ENCODE results near the gene POLR2E. TPM values are rescaled to one million over a fixed set of nuclear protein-coding genes. Genes with fewer than 3 reads are reported as not detected.

The POLR2E gene
- total and polyA plus RNA-seq, 2 of the 13 experiments (the other 11 are each of a cell fraction or from before 2014, with no cell fraction given): 140 to 272 TPM

GRCh38 chr19:1062387-1063029, 32.7 kb downstream of the POLR2E start:
- ChIA-PET CTCF (ENCODE audit: low intra/inter-chr PET ratio, low total read pairs) (no interaction called here), POLR2A (no interaction called here)
- no peaks in the 10 kb centered on the region for H4K20me1 ChIP-seq (ENCODE audit: insufficient read depth, low read length)
- no peak overlapping the region for H3K4me2 ChIP-seq (ENCODE audit: low read depth, low read length)
- in situ Hi-C loops (cut with HindIII; ENCODE audit: extremely low pct_ligation_motif_present, low pct_unique_long_range_greater_than_20kb) (no loop called here), intact Hi-C loops (cut with micrococcal nuclease; ENCODE audit: unreplicated experiment) (no loop called here)
- H3K27ac ChIP-seq (ENCODE audit: extremely low read length, insufficient read depth, low read length): no peak overlapping the region
- no peak overlapping the region for H2AFZ ChIP-seq (ENCODE audit: low read length)
- no peaks in the 10 kb centered on the region for H3K79me2 ChIP-seq (ENCODE audit: insufficient read depth, low read length)
- peaks cover 3 to 4% of the 10 kb centered on the region in 2 experiments; a peak in 2 of 5 replicates for H3K36me3 ChIP-seq (replicated peaks in 1 of 2; ENCODE audit: control insufficient read depth in 1 of 2, insufficient read depth in 2 of 2, low read length in 2 of 2)
- no TSS peak for BruUV-seq (replicated peaks)
- no peaks in the 10 kb centered on the region; a peak in 1 of 5 replicates for H3K27me3 ChIP-seq (ENCODE audit: control insufficient read depth in 1 of 2, insufficient read depth in 2 of 2, low read length in 2 of 2)
- DNase-seq (ENCODE audit: low spot score) (no peak), ATAC-seq (no peak), FAIRE-seq (no peak)
- no peak overlapping the region for H3K4me3 ChIP-seq (replicated peaks in 1 of 3; ENCODE audit: insufficient read depth in 1 of 3, low read depth in 2 of 3, low read length in 3 of 3)
- H3K9ac ChIP-seq (ENCODE audit: insufficient read depth, low read depth, low read length): no peak overlapping the region
- no peaks in the 10 kb centered on the region for H3K9me3 ChIP-seq (ENCODE audit: low read length)
- H3K4me1 ChIP-seq (ENCODE audit: insufficient read depth, low read length): peaks cover 29% of the 10 kb centered on the region
- 91% methylated on average over 17 of the region's 17 CpGs for WGBS (ENCODE audit: low lambda C conversion rate)
- TF ChIP-seq ZUFSP (CRISPR knock-in tag; IDR thresholded peaks at IDR 0.05; ENCODE audit: borderline replicate concordance) (no peak), ZC3H4 (CRISPR knock-in tag; IDR thresholded peaks at IDR 0.05; ENCODE audit: borderline replicate concordance) (no peak), MLLT10 (CRISPR knock-in tag; IDR thresholded peaks at IDR 0.05) (no peak), ZKSCAN5 (CRISPR knock-in tag; IDR thresholded peaks at IDR 0.05) (no peak), NR2F6 (IDR thresholded peaks at IDR 0.05) (no peak), NR2F6 (CRISPR knock-in tag; IDR thresholded peaks at IDR 0.05) (no peak), GABPB1 (CRISPR knock-in tag; IDR thresholded peaks at IDR 0.05) (no peak), TBL1XR1 (IDR thresholded peaks at IDR 0.05; ENCODE audit: borderline replicate concordance, low read length, partially characterized antibody) (no peak), POLR2A (IDR thresholded peaks at IDR 0.05; ENCODE audit: insufficient read depth in 1 of 2, low read depth in 2 of 2, low read length in 2 of 2) (peak in 1 of 2 experiments; percentile 22; a peak in 1 of 4 replicates), ZKSCAN8 (CRISPR knock-in tag; IDR thresholded peaks at IDR 0.05; ENCODE audit: borderline replicate concordance) (no peak), HOXD1 (CRISPR knock-in tag; IDR thresholded peaks at IDR 0.05) (no peak), PRMT3 (CRISPR knock-in tag; IDR thresholded peaks at IDR 0.05; ENCODE audit: borderline replicate concordance, low read depth) (no peak), CEBPZ (IDR thresholded peaks at IDR 0.05; ENCODE audit: low read length) (no peak), NFIC (IDR thresholded peaks at IDR 0.05; ENCODE audit: low read length) (no peak), GPN1 (CRISPR knock-in tag; IDR thresholded peaks at IDR 0.05; ENCODE audit: borderline replicate concordance) (no peak), ZBTB33 (CRISPR knock-in tag; IDR thresholded peaks at IDR 0.05) (0 out of 2 replicates have a peak, but pooled peaks have one; percentile 34), HNRNPL (IDR thresholded peaks at IDR 0.05; ENCODE audit: low read depth, low read length) (0 out of 2 replicates have a peak, but pooled peaks have one; percentile 14), TFE3 (CRISPR knock-in tag; IDR thresholded peaks at IDR 0.05) (no peak)
